Body of pancreas (tissue), 4 donors: ENCODE measurements around the gene ENOX2.

ENCODE experiments used
- POLR2A ChIP-seq, 3 donors: fragments of 450-650 bp; IDR thresholded peaks; one replicate each; pipeline ENCODE4 v1.6.1; 2016; ENCODE audit warnings: antibody characterized with exemption in 3 of 3, mild to moderate bottlenecking in 2 of 3
- TF ChIP-seq, protein P1 (sequence below), 7 experiments: fragments of 450-650 bp in 4 of 7; fragments of 200-600 bp in 3 of 7; sonication (generic) in 3 of 7; IDR thresholded peaks; one replicate each; pipeline ENCODE4 v1.5.1; 2016 to 2019; ENCODE audit warnings: antibody characterized with exemption in 7 of 7

GRCh38 chrX:130696542-130696941 lies 206.5 kb downstream of the ENOX2 start:
- TF ChIP-seq, protein P1, sequence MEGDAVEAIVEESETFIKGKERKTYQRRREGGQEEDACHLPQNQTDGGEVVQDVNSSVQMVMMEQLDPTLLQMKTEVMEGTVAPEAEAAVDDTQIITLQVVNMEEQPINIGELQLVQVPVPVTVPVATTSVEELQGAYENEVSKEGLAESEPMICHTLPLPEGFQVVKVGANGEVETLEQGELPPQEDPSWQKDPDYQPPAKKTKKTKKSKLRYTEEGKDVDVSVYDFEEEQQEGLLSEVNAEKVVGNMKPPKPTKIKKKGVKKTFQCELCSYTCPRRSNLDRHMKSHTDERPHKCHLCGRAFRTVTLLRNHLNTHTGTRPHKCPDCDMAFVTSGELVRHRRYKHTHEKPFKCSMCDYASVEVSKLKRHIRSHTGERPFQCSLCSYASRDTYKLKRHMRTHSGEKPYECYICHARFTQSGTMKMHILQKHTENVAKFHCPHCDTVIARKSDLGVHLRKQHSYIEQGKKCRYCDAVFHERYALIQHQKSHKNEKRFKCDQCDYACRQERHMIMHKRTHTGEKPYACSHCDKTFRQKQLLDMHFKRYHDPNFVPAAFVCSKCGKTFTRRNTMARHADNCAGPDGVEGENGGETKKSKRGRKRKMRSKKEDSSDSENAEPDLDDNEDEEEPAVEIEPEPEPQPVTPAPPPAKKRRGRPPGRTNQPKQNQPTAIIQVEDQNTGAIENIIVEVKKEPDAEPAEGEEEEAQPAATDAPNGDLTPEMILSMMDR (IDR thresholded peaks at IDR 0.05): no peak
- no peak for TF ChIP-seq POLR2A (IDR thresholded peaks at IDR 0.05)
